22Rv1 (cell line): ENCODE results near the gene NYAP2.

Experiments used
- H3K27ac ChIP-seq: fragments of 450-650 bp; 2 replicates; pipeline ENCODE4 v1.5.1; 2017
- CTCF ChIP-seq: fragments of 450-650 bp; IDR thresholded peaks from 2 replicates; pipeline ENCODE4 v1.5.1; 2017; ENCODE audit warnings: mild to moderate bottlenecking
- ZFX ChIP-seq: fragments of 450-650 bp; IDR thresholded peaks from 2 replicates; pipeline ENCODE4 v1.6.1; 2017; ENCODE audit warnings: antibody characterized with exemption, borderline replicate concordance

The NYAP2 gene

DNA sequence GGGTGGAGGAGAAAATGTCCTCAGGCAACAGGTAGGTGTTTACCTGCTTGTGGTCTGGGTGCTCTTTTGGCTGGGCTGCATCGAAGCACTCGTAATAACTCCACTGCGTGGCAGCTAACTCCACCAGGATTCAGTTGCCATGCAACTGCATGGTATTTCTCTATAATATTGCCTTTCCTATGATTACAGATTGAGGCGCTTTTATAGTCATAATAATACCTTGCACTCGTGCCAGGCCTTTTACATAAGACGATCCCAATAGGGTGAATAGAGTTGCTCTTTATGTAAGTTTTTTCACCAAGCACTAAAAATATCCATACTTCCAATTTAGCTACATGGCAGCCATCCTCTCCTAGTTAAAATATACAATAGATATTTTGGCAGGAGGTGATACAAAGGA lies 19.7 kb upstream of the NYAP2 start:
- no peak for TF ChIP-seq ZFX
- no peak for TF ChIP-seq CTCF
- no peak overlapping the region for H3K27ac ChIP-seq

DNA sequence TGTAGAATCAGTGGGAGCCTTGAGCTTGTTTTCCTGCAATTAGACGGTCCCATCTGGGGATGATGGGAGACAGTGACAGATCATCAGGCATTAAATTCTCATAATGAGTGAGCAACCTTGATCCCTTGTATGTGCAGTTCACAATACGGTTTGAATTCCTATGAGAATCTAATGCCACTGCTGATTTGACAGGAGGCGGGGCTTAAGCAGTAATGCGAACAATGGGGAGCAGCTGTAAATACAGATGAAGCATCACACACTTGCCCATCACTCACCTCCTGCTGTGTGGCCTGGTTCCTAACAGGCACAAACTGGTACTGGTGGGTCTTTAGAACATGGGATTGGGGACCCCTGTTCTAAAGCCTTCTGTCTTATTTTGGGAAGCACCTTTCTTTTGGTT lies 17.9 kb upstream of the NYAP2 start:
- TF ChIP-seq CTCF (no peak), ZFX (no peak)
- no peak overlapping the region for H3K27ac ChIP-seq

DNA sequence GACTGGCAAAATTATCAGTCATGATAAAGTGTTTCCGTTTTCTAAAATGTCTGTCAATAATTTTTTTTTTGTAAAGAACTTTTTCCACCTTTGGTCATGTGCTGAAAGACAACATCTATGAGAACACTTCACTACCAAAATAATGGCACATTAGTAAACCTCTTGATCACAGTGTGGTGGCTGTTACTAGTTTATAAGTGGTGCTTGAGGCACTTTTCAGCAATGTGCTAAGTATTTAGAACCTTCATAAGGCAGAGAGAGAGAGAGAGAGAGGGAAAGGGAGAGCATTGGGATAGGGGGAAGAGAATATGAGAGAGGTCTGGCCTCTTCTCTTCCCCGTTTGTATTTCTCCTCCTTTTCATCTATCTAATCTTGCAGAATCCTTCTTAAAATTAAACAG lies 1.1 kb upstream of the NYAP2 start:
- no peak for TF ChIP-seq ZFX
- TF ChIP-seq CTCF = no peak
- H3K27ac ChIP-seq = no peak overlapping the region

GRCh38 chr2:225400060-225400511 lies 576 bp downstream of the NYAP2 start:
- no peak for TF ChIP-seq ZFX
- no peak for TF ChIP-seq CTCF
- no peak overlapping the region for H3K27ac ChIP-seq

- TF ChIP-seq ZFX (no peak), CTCF (no peak)
Observed at GRCh38 chr2:225400546-225401400, 1.3 kb downstream of the NYAP2 start.

GRCh38 chr2:225402210-225402776 lies 2.8 kb downstream of the NYAP2 start:
- no peak for TF ChIP-seq ZFX
- TF ChIP-seq CTCF = no peak
- H3K27ac ChIP-seq = no peak overlapping the region

More at GRCh38 chr2:225400546-225401400, 1.3 kb downstream of the NYAP2 start:
- H3K27ac ChIP-seq = no peak overlapping the region

- no peak for TF ChIP-seq CTCF
- no peak for TF ChIP-seq ZFX
- no peak overlapping the region for H3K27ac ChIP-seq
Observed at GRCh38 chr2:225411452-225411851, 11.9 kb downstream of the NYAP2 start.
